Hepatocyte (in vitro differentiated cells): Measurements from ENCODE around the gene ENTR1. TPM values are rescaled to one million over a fixed set of nuclear protein-coding genes. Genes with fewer than 3 reads are reported as not detected.

Experiments used
- DNase-seq: peaks from one replicate; pipeline ENCODE4 v3.0.0-alpha.2; 2016; ENCODE audit warnings: low spot score
- H2AFZ ChIP-seq: fragments of 200-600 bp; sonication (generic); 2 replicates; pipeline ENCODE4 v1.6.0; 2016; ENCODE audit warnings: antibody characterized with exemption, mild to moderate bottlenecking
- H3K27ac ChIP-seq: fragments of 200-600 bp; sonication (generic); 2 replicates; pipeline ENCODE4 v1.5.1; 2016; ENCODE audit warnings: mild to moderate bottlenecking
- H3K27me3 ChIP-seq: fragments of 200-600 bp; sonication (generic); 2 replicates; pipeline ENCODE4 v1.6.1; 2016
- H3K36me3 ChIP-seq: fragments of 200-600 bp; sonication (generic); replicated peaks from 2 replicates; pipeline ENCODE4 v1.5.1; 2016; ENCODE audit warnings: low read depth; ENCODE audit not compliant: insufficient read depth
- H3K4me1 ChIP-seq: fragments of 200-600 bp; sonication (generic); 2 replicates; pipeline ENCODE4 v1.5.1; 2016; ENCODE audit warnings: mild to moderate bottlenecking, moderate library complexity; ENCODE audit not compliant: insufficient read depth
- H3K4me2 ChIP-seq: fragments of 200-600 bp; sonication (generic); 2 replicates; pipeline ENCODE4 v1.6.0; 2016
- H3K4me3 ChIP-seq: fragments of 200-600 bp; sonication (generic); 2 replicates; pipeline ENCODE4 v1.5.1; 2016; ENCODE audit warnings: mild to moderate bottlenecking
- H3K79me2 ChIP-seq: fragments of 200-600 bp; sonication (generic); 2 replicates; pipeline ENCODE4 v1.6.0; 2017; ENCODE audit warnings: mild to moderate bottlenecking
- H3K9me2 ChIP-seq: fragments of 200-600 bp; sonication (generic); replicated peaks from 2 replicates; pipeline ENCODE4 v1.6.0; 2017; ENCODE audit warnings: mild to moderate bottlenecking; ENCODE audit not compliant: insufficient read depth
- H3K9me3 ChIP-seq: fragments of 200-600 bp; sonication (generic); 2 replicates; pipeline ENCODE4 v1.5.1; 2016; ENCODE audit warnings: low read depth, mild to moderate bottlenecking
- H4K20me1 ChIP-seq: fragments of 200-600 bp; sonication (generic); 2 replicates; pipeline ENCODE4 v1.6.0; 2016; ENCODE audit warnings: mild to moderate bottlenecking; ENCODE audit not compliant: insufficient read depth, poor library complexity, severe bottlenecking
- CTCF ChIP-seq: fragments of 200-600 bp; sonication (generic); IDR thresholded peaks from 2 replicates; pipeline ENCODE4 v1.5.1; 2016; ENCODE audit warnings: antibody characterized with exemption, mild to moderate bottlenecking; ENCODE audit not compliant: poor library complexity
- EZH2 ChIP-seq: fragments of 200-600 bp; sonication (generic); IDR thresholded peaks from 2 replicates; pipeline ENCODE4 v1.6.1; 2016; ENCODE audit warnings: antibody characterized with exemption, mild to moderate bottlenecking, borderline replicate concordance
- EZH2phosphoT487 ChIP-seq: fragments of 200-600 bp; sonication (generic); IDR thresholded peaks from one replicate; pipeline ENCODE4 v1.6.1; 2018; ENCODE audit warnings: antibody characterized with exemption, mild to moderate bottlenecking, low read depth, moderate library complexity; ENCODE audit not compliant: unreplicated experiment, severe bottlenecking
- WGBS: methylation state at CpG from one replicate; pipeline ENCODE4 v1.1.6; 2016; ENCODE audit warnings: low lambda C conversion rate; ENCODE audit errors: missing lambda C conversion rate; 5-methylcytosine and 5-hydroxymethylcytosine counted together
- polyA plus RNA-seq: library from polyadenylated mRNA; unstranded; fragments of >200 nt; fragmentation: Nextera tagmentation; extraction: Ambion mirVana; gene quantifications from 2 replicates; pipeline ENCODE4 v1.2.1, GENCODE V29; 2016
- total RNA-seq: library from RNA; depleted of rRNA; stranded (reverse); fragments of >200 nt; gene quantifications from 2 replicates; pipeline ENCODE4 v1.2.3, GENCODE V29; 2014

ENTR1 gene
- total and polyA plus RNA-seq, 2 experiments from 2014 or later = 33.5 to 50.1 TPM

GRCh38 chr9:136370037-136370436 lies 40.4 kb downstream of the ENTR1 start:
- no peak for DNase-seq
- WGBS = 98% methylated on average over 17 of the region's 19 CpGs
- Histone ChIP-seq H3K79me2 (no peaks in the 10 kb centered on the region), H3K36me3 (no peaks in the 10 kb centered on the region), H3K4me3 (no peak overlapping the region), H3K4me2 (no peak overlapping the region), H3K9me2 (no peaks in the 10 kb centered on the region), H3K4me1 (peaks cover 16% of the 10 kb centered on the region), H4K20me1 (no peaks in the 10 kb centered on the region), H3K27ac (no peak overlapping the region), H3K27me3 (no peaks in the 10 kb centered on the region), H2AFZ (no peak overlapping the region), H3K9me3 (no peaks in the 10 kb centered on the region)
- TF ChIP-seq EZH2 = no peak
- TF ChIP-seq CTCF = no peak
- no peak for TF ChIP-seq EZH2phosphoT487

- Histone ChIP-seq H3K4me2 (no peak overlapping the region), H3K4me1 (peaks cover 11% of the 10 kb centered on the region), H3K4me3 (no peak overlapping the region), H4K20me1 (no peaks in the 10 kb centered on the region), H3K27ac (no peak overlapping the region), H3K36me3 (no peaks in the 10 kb centered on the region), H3K9me3 (no peaks in the 10 kb centered on the region), H2AFZ (no peak overlapping the region), H3K27me3 (no peaks in the 10 kb centered on the region), H3K9me2 (no peaks in the 10 kb centered on the region), H3K79me2 (no peaks in the 10 kb centered on the region)
- DNase-seq = no peak
- WGBS = 88% methylated on average over 18 of the region's 18 CpGs
- TF ChIP-seq EZH2phosphoT487 (no peak), EZH2 (no peak), CTCF (no peak)
Observed at GRCh38 chr9:136368190-136368589, 42.2 kb downstream of the ENTR1 start.

- Histone ChIP-seq H2AFZ (no peak overlapping the region), H4K20me1 (no peaks in the 10 kb centered on the region), H3K4me2 (no peak overlapping the region), H3K4me1 (peaks cover 4% of the 10 kb centered on the region), H3K79me2 (no peaks in the 10 kb centered on the region), H3K27ac (no peak overlapping the region), H3K27me3 (no peaks in the 10 kb centered on the region), H3K36me3 (no peaks in the 10 kb centered on the region), H3K4me3 (no peak overlapping the region), H3K9me2 (no peaks in the 10 kb centered on the region), H3K9me3 (no peaks in the 10 kb centered on the region)
- 94% methylated on average over 35 of the region's 45 CpGs for WGBS
- TF ChIP-seq CTCF = no peak
- TF ChIP-seq EZH2phosphoT487 = no peak
- TF ChIP-seq EZH2 = no peak
- no peak for DNase-seq
Observed at GRCh38 chr9:136367296-136368145, 42.9 kb downstream of the ENTR1 start.
